ENCODE data around the gene FBXO3.
A peak's percentile ranks its signal among the peaks of the same experiment; 100 is the strongest.
"Not testable (repeated sequence)": the region's sequence is repeated elsewhere in the genome, so short reads cannot be mapped to it uniquely, and the experiment has no call there.

FBXO3 gene

DNA sequence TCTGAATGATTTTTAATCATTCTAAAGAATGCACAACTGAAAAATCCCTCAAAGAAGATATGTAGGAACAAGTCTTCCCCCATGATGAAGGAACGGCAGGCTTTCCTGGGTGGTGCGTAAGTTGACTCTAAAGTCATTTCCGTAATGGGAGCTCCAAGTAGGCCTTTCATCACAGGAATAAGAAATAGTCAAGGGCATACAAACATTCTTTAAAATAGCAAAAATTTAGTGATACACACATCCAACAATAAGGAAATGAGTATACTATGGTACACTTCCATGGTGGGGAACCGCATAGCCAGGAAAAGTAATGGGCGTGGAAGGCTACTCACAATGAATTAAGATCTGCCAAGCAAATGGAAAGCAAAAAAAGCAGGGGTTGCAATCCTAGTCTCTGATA is 48.8 kb downstream of the FBXO3 start:
- no peak for DNase-seq

DNA sequence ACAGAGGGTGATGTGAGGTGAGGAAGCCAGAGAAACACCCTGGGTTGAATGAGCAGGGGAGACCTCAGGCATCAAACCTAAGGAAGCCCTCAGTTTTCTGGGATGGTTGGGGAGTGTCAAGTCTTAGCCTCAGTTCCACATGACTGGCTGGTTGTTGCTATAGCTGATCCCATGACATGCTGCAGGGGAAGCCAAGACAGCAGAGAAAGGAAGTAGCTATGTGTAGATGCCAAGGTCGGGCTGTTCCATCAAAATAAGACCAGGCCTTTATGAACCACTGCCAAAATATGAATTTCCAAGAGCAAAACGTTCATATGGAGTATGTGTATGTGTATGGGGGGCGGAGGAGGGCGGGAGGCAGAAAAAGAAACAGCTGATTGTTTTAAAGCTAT is 49.7 kb downstream of the FBXO3 start:
- DNase-seq, result no peak

DNA sequence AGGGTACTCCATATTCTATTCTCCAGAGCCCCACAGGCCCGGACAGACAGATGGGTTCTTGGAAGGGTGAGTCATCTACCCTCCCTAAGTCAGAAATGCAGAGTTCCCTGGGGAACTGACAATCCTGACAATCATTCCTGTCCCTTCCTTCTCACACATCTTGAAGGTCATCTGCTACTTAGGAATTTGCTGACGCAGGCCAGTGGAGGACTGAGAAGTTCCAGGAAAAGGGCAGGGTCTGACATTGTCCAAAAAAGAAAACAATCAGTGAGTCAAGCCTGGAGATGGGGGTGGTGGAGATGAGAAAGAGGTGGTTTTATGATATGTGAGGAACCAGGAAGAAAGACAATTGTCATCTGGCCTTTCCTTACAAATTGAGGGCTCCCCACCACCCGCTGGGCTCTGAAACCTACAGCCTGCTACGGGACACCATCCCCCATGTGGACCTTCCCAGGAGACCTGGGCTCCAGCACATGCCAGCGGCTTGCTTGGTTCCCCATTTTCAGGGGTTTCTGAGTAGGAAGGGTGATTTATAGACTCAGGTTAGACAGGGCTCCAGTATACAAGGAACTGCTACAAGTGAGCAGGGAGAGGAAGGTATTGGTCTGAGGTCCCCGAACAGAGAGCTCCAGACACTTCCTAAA is 51.0 kb downstream of the FBXO3 start:
- DNase-seq, result peak; percentile 49 to 56

DNA sequence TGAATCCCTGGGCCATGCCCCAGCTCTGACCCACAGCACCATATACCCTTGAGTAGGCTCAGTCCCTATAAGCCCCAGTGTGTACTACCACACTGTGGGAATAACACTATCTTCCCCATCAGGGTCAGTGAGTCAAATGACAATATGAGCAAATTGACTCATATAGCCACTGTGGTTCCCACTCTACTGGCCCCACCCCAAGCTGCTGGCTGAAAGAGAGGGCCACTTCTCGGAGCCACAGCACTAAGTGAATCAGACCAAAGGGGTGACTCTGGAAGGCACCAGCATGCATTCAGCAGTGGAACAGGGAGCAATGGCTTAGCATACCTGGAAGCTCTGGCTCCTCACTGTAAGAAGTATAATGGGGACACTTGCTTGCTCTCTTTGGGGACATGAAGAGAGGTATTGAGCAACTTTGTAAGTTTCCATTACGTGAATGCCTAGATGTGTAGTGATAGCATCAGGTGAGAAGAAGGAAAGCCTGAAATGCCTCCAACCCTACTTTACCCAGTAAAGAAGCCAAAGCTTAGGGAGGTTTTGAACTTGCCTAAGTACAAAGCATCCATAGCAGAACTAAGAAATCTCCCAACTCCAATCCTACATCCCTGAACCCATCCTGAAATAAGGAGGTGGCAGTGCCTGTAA is 51.6 kb downstream of the FBXO3 start:
- peak; percentile 82 to 83 for DNase-seq

DNA sequence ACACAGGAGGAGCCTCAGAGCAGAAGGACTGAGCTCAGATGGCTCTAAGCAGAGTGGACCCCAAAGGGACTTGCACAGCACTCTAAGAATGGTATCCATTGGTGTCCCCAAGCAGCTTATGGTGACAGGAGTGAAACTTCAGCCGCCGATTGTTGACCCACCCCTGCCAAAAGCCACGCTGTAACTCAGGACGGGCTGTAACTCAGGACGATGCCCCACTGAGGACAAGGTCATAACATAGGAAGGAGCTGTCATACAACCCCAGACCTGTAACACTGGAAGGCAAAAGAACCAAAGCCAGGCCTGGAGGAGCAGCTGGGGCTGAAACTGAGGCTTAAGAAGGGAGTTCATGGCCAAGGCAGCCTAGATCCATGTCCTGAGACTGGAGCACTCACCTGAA is 52.3 kb downstream of the FBXO3 start:
- DNase-seq, result peak in 1 of 2 experiments; percentile 32

GRCh38 chr11:33721426-33721825 is 52.9 kb downstream of the FBXO3 start:
- DNase-seq, result no peak

DNA sequence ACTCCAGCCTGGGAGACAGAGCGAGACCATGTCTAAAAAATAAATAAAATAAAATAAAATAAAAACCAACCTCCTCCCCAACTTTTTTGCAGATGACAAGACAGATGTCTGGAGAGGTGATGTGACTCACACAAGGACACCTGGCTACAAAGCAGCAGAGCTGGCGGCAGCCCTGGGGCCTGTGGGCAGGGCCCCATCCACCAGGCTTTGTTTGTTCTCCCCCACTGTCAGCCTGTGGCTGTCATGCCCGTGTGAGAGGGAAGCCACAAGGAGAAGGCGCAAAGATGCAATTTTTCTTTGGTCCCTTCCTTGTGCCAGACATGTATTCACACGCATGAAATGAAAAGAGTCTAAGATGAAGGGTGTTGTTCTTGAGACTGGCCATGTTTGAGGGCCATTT is 54.7 kb downstream of the FBXO3 start:
- no peak for DNase-seq

- DNase-seq, result no peak
These were observed 55.9 kb downstream of the FBXO3 start for GRCh38 chr11:33718440-33718839.

GRCh38 chr11:33716243-33716642 is 58.1 kb downstream of the FBXO3 start:
- DNase-seq, result no peak

GRCh38 chr11:33713856-33714398 is 60.4 kb downstream of the FBXO3 start:
- DNase-seq, result no peak

DNA sequence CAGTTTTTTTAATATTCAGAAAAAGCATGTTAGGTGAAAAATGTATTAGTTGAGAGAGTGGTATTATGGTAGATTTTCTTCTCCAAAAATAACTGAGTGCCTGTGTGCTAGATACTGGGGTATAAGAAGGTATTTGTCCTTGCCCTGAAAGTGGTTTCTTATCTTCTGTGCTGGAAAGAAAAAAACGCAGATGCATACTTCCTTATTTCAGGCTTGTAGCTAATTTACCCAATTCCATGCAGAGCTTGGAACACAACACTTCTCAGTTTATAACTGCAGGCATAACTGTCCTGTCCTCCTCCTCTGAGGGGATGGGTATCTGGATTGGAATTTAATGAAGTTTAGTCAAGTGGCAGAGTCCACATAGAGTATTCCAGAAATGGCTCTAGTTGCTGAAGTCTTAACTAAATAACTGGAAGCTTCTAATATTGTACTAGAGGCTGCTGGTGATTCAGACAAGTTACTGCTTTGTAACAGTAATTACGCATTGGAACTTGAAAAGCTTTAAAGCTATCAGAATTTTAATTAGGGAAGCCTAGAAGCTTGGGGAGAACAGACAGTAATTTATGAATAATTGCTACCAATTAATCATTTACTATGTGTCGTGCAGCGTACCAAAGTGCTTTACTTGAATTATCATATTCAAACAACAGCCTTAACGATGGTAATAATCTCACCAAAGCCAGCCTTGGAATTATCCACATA is 61.0 kb downstream of the FBXO3 start:
- no peak for DNase-seq

GRCh38 chr11:33712436-33712835 is 61.9 kb downstream of the FBXO3 start:
- DNase-seq, result no peak

GRCh38 chr11:33709466-33709865 is 64.9 kb downstream of the FBXO3 start:
- no peak for DNase-seq

DNA sequence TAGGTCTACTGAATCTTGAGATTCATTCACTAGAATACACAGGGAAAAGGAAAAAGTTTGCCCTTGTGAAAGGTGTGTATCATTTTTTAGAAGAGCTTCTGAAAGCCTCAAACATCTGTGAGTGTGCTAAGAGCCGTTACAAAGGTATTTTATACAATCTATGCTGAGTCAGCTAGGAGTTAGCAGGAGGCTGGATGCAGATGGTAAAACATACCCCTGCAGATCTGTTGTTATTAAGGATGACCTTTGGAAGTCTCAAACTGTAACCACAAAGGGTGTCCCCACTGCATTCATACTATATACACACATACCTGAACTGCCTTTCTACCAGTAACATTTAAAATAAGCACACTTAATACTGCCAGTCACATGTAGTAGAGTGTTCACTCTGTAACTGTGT is 65.3 kb downstream of the FBXO3 start:
- no peak for DNase-seq

DNA sequence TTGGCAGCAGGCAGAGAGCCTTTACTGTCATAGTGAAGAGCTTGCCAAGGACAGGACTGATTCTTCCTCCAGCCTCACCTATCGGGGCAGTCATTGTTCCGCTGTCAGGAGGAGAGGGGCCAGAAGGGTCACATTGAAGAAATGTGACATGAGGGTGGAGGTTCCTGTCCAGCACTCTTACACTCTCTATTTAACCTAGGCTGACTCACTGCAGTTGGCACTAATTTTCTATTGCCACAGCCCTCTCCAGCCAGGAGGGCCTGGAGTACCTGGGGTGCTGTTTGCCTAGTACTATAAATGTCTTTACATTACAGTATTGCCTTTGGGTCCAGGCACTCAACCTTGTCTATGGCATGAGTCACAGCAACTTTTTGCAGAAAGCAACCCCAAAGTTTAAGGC is 66.5 kb downstream of the FBXO3 start:
- DNase-seq, result not testable (repeated sequence)

GRCh38 chr11:33706966-33707365 is 67.4 kb downstream of the FBXO3 start:
- no peak for DNase-seq

- no peak for DNase-seq
These were observed 67.8 kb downstream of the FBXO3 start for GRCh38 chr11:33706546-33706945.

- DNase-seq, result no peak
These were observed 69.9 kb downstream of the FBXO3 start for GRCh38 chr11:33704240-33705002.

DNA sequence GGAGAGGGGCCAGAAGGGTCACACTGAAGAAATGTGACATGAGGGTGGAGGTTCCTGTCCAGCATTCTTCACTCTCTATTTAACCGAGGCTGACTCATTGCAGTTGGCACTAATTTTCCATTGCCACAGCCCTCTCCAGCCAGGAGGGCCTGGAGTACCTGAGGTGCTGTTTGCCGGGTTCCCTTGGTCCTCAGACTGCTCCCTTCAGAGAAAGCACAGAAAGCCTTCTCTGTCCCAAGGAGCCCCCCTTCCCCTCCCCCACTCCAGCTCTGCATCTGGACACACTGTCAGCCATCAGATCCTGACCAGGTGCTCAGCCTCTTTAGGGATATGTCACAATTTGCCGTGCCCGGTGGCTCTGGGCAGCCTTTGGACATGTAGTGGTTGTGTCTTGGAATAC is 70.5 kb downstream of the FBXO3 start:
- no peak for DNase-seq

DNA sequence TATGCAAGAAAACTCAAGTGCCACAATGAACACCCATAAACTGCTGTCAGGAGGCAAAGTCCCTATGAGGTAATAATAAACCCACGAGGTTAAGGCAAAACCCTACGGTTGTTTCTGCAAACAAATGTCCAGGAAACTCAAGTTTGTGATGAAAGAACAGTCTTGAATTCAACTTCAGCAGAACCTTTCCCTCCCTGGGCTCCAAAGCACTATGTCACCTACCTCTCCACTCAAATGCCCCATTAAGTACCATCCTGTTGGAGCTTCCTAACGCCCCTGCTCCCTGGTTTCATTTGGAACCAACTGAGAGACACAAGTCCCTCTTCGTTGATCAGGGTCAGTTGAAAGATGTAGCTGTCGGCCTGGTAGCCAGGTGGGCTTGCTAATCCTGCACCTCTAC is 71.1 kb downstream of the FBXO3 start:
- DNase-seq, result no peak

DNA sequence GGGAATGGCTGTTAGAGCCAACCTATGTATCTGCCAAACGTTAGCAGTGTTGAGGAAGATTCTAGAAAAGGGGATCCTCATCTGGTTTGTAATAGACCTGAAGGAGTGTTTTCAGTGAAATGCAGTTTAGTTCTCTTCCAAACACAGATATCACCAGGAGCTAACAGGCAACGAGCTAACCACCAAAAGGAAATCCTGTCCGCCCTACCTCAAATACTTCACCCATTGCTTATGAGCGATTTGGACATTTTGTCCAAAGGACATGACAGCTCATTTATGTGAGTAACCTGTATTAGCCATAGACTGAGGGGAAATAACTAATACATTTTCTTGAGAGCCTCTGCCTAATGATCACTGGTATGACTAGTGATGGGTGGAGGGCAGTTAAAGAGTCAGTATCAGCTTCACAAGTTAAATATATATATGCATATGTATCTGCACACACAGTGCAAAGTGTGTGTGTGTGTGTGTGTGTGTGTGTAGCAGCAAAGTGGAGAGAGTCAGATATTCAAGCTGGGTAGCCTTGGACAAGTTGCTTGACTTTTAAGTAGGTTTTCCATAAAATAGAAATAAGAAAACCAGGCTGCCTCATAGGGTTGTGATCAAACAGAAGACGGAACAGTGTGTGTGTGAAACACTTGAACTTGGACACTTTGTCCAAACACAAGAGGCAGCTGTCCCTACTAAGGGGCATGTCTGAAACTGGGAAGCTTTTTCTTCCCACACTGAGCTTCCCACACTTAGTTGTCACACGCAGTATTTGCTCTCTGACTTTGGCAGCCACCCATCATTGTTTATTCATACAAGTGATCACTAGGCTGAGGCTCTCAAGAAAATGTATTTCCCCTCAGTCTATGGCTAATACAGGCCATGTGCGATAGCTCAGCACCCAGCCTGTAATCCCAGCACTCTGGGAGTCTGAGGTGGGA is 72.8 kb downstream of the FBXO3 start:
- no peak for DNase-seq

Data from activated T-cell treated with anti-CD3 and anti-CD28 coated beads, Interleukin-2, amount 50 U/mL, for 48 hours (primary cell).